Measurements from ENCODE around the gene RIPOR3. TPM values are rescaled to one million over a fixed set of nuclear protein-coding genes. Genes with fewer than 3 reads are reported as not detected.

RIPOR3 gene
- total and polyA plus RNA-seq, 9 of the 15 experiments (the other 6 are each of a cell fraction or from before 2014, with no cell fraction given) = 3.3 to 62.7 (median 21.4) TPM

DNA sequence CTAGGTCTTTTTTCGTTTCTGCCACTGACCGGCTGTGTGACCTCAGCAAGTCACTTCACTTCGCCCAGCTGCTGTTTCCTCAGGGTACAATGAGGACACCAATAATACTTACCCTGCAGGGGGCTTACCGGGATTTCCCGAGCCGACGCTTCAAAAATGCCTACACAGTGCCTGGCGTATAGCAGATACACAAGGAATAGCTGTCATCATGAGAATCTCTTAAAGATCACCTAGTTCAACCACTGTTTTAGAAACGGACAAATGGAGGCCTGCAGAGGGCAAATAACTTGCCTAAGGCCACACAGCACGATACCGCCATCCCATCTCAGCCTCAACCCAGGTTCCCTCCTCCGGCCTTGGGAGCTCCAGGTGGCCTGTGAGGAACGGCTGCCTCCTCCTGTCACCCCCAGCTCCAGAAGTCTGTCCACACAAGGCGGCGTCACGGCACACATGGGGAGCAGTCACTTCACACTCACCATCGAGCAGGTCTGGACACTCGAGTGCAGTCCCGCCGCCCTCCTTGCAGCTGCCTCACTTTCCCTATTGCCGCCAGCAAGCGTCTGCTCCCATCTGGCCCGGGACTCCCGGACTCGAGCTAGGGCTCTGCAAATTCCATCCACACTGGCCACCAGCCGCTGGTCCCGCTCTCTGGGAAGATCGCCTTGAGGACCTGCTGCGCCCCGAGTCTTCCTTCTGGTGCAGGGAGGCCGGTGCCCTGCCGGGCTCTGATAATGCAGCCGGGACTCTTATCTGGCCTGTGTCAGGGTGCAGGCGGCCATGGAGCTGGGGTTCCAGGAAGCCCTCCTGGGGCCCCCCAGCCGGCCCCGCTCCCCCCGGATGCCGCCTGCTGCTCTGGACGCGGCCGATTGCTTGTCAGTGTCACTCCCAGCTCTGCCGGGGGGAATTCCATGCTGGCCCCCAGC, at the start of gene RIPOR3 (continued):
- TF ChIP-seq CEBPZ (IDR thresholded peaks at IDR 0.05; ENCODE audit: borderline replicate concordance, low read depth, low read length) (no peak), HCFC1 (IDR thresholded peaks at IDR 0.05; ENCODE audit: low read depth, low read length) (peak; percentile 19; the same call in 1 of the 2 replicates), SIX5 (IDR thresholded peaks at IDR 0.05; ENCODE audit: borderline replicate concordance in 1 of 2, insufficient read depth in 1 of 2, low read depth in 1 of 2, low read length in 2 of 2) (0 out of 4 replicates have a peak, but pooled peaks of 1 of the 2 experiments have one; percentile 12), CTCFL (IDR thresholded peaks at IDR 0.05; ENCODE audit: borderline replicate concordance, insufficient read depth, low read depth, low read length, poor library complexity, severe bottlenecking) (peak; percentile 1), ZBTB2 (IDR thresholded peaks at IDR 0.05) (peak; percentile 67; the same call in 1 of the 2 replicates), HDAC3 (IDR thresholded peaks at IDR 0.05; ENCODE audit: borderline replicate concordance, partially characterized antibody) (peak; percentile 95), ZNF318 (IDR thresholded peaks at IDR 0.05; ENCODE audit: borderline replicate concordance in 1 of 2, low read depth in 1 of 2) (no peak), POLR2A (conservative IDR thresholded peaks at IDR 0.05) (peak; percentile 72)

All from K562 (cell line).